ENCODE data around the gene STK32C.

STK32C gene

GRCh38 chr10:132195366-132196075 lies 112.2 kb downstream of the STK32C start:
- DNase-seq: no peak

GRCh38 chr10:132194726-132195125 lies 113.0 kb downstream of the STK32C start:
- no peak for DNase-seq

- no peak for DNase-seq
These were observed 113.7 kb downstream of the STK32C start for GRCh38 chr10:132193907-132194552.

- no peak for DNase-seq
These were observed 114.6 kb downstream of the STK32C start for GRCh38 chr10:132192991-132193665.

- DNase-seq: no peak
These were observed 115.4 kb downstream of the STK32C start for GRCh38 chr10:132192076-132192975.

GRCh38 chr10:132189810-132190422 lies 117.8 kb downstream of the STK32C start:
- DNase-seq: no peak

- no peak for DNase-seq
These were observed 118.7 kb downstream of the STK32C start for GRCh38 chr10:132189016-132189415.

GRCh38 chr10:132188331-132188730 lies 119.4 kb downstream of the STK32C start:
- DNase-seq: no peak

- no peak for DNase-seq
These were observed 120.2 kb downstream of the STK32C start for GRCh38 chr10:132187430-132188138.

- DNase-seq: peak; percentile 37 to 42
These were observed 121.0 kb downstream of the STK32C start, which contains the start of gene DPYSL4 for GRCh38 chr10:132186488-132187429. TSS of gene DPYSL4 (plus strand) at chr10:132186948. CDS start at chr10:132187064, 116 bp downstream.

GRCh38 chr10:132185601-132186487 lies 121.9 kb downstream of the STK32C start:
- DNase-seq: no peak

- no peak for DNase-seq
These were observed 122.7 kb downstream of the STK32C start for GRCh38 chr10:132184816-132185593.

- DNase-seq: no peak
These were observed 124.7 kb downstream of the STK32C start for GRCh38 chr10:132183046-132183445.

GRCh38 chr10:132182591-132182990 lies 125.2 kb downstream of the STK32C start:
- no peak for DNase-seq

GRCh38 chr10:132181691-132182425 lies 125.9 kb downstream of the STK32C start:
- DNase-seq: no peak

GRCh38 chr10:132180736-132181135 lies 127.0 kb downstream of the STK32C start:
- no peak for DNase-seq

GRCh38 chr10:132179551-132180392 lies 128.0 kb downstream of the STK32C start:
- DNase-seq: no peak
